Activated naive CD8-positive, alpha-beta T cell treated with anti-CD3 and anti-CD28 coated beads, Interleukin-2, amount 50 U/mL, for 16 hours (primary cell): ENCODE data around the gene ANO7.

Source experiments
- DNase-seq: peaks from one replicate; pipeline ENCODE4 v3.0.0-alpha.2; 2020; ENCODE audit warnings: low read depth, low spot score

The ANO7 gene

DNA sequence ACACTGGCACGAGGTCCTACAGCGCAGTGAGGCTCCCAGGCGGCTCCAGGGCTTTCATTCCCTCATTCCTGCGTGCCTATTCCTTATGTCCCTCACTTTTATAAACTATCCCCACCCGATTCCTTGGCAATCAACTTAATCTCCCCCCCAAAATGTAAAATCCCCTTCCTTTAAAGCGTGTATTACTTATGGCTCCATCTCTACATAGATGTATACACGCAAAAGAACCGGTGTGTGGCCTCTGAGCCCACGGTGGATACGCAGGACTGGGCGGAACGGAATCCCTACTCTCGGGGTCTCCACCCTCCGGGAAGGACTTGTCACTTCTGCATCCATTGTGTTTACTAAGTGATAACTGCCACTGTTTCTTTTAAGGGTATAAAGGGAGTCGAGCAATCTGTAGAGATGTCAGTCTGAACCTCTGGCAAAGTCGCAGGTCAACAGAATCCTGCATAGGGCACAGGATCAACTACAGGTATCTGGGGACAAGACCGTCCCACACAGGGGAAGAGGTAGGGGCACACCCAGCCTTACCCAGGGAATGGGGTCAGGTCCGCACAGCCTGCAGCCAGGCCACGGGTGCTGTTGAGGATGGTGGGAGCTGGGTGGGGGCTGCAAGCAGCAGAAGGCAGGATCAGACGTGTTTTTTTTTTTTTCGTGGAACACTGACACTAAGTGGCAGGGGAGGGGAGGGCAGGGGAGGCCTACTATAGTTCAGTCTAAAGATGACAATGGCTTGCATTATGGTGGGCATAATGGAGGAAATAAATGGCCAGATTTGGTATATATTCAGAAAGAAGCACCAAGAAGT is 84.9 kb downstream of the ANO7 start:
- no peak for DNase-seq

- DNase-seq: no peak
Measured at GRCh38 chr2:241274127-241274526, 85.7 kb downstream of the ANO7 start.
